ENCODE data around the gene TTBK1.

DNA sequence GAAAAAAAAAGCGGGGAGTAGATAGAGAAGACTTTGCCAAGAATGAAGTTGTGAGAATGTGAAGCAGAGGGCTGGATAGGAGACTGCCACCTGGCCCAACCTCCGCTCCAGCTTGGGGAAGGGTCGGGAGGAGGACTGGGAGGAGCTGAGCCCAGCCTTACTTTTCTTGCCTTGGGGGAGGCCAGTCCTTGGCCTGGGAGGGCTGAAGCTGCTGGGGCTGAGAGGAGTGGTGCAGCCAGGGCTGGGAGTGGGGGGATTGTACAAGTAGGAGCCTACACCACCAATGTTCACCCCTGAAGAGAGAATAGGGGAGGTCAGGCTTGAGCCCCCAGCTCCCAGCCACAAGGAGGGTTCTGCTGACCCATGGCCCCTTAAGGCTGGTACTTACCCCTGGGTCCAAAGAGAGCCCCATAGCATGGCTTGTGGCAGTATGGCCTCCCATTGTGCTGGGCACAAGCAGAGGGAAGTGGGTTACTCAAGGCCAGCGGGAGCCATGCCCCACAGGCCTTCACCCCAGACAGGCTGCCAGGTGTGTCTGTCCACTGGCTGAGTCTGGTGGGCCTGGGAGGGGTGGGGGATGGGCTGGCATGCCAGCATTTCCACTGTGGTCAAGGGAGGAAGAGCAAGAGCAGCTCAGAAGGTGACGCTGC is 64.3 kb downstream of the TTBK1 start:
- no peak for TF ChIP-seq GABPA (IDR thresholded peaks at IDR 0.05; ENCODE audit: low read depth)
- TF ChIP-seq SIN3A (IDR thresholded peaks at IDR 0.05; ENCODE audit: low read depth, low read length), result no peak
- no peak for TF ChIP-seq IRF3 (IDR thresholded peaks at IDR 0.05)

All from GM12878 (cell line).